ENCODE results near the gene HS3ST5.

The HS3ST5 gene

DNA sequence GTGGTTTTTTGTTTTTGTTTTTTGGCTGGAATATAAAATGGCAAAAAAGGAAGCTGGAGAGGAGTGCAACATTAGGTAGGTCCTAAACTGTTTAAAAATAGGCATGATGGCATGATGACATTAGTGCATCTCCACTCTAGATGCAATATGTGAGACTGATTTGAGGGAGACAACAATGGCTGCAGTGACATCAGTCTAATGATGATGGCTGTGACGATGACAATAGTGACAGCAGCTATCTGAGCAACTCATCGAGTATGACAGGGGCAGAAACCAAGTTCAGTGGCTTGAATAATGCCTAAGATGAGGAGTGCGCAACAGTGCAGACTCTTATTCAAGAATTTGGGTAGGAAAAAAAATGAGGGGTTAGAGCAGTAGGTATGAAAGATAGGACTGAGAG is 82.0 kb downstream of the HS3ST5 start:
- no peaks in the 10 kb centered on the region for H3K36me3 ChIP-seq
- no peaks in the 10 kb centered on the region for H3K9me3 ChIP-seq
- no peaks in the 10 kb centered on the region for H3K27me3 ChIP-seq
- TF ChIP-seq, protein P1, sequence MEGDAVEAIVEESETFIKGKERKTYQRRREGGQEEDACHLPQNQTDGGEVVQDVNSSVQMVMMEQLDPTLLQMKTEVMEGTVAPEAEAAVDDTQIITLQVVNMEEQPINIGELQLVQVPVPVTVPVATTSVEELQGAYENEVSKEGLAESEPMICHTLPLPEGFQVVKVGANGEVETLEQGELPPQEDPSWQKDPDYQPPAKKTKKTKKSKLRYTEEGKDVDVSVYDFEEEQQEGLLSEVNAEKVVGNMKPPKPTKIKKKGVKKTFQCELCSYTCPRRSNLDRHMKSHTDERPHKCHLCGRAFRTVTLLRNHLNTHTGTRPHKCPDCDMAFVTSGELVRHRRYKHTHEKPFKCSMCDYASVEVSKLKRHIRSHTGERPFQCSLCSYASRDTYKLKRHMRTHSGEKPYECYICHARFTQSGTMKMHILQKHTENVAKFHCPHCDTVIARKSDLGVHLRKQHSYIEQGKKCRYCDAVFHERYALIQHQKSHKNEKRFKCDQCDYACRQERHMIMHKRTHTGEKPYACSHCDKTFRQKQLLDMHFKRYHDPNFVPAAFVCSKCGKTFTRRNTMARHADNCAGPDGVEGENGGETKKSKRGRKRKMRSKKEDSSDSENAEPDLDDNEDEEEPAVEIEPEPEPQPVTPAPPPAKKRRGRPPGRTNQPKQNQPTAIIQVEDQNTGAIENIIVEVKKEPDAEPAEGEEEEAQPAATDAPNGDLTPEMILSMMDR (IDR thresholded peaks at IDR 0.05): no peak
- no peaks in the 10 kb centered on the region for H3K4me1 ChIP-seq (ENCODE audit: control insufficient read depth in 1 of 2, insufficient read depth in 1 of 2, low read depth in 1 of 2, low read length in 1 of 2)
- H3K4me3 ChIP-seq (ENCODE audit: low read depth in 1 of 2, low read length in 1 of 2): no peak overlapping the region
- no peak overlapping the region for H3K27ac ChIP-seq

DNA sequence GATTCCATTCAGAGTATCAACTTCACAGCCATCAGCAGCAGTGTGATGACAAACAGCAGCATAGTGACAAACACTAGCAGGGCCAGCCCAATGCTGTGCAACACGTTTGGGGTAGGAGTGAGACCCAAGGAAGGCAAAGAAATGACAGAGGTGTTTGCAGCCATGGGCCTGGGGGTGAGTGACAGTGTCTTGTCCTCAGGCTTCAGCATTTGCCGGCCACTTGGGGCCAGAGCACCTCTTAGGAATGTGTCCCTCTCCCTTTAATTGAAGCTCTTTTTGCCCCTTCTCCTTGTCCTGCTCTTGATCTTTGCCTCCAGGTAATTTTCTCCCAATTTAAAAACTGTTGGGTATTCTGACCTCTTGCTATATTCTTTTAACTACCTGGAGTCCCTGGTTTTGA is 84.4 kb downstream of the HS3ST5 start:
- Histone ChIP-seq H3K4me3 (ENCODE audit: low read depth in 1 of 2, low read length in 1 of 2) (no peak overlapping the region), H3K27ac (no peak overlapping the region), H3K36me3 (no peaks in the 10 kb centered on the region), H3K9me3 (no peaks in the 10 kb centered on the region), H3K4me1 (ENCODE audit: control insufficient read depth in 1 of 2, insufficient read depth in 1 of 2, low read depth in 1 of 2, low read length in 1 of 2) (no peaks in the 10 kb centered on the region), H3K27me3 (no peaks in the 10 kb centered on the region)
- TF ChIP-seq, protein P1 (IDR thresholded peaks at IDR 0.05): no peak

DNA sequence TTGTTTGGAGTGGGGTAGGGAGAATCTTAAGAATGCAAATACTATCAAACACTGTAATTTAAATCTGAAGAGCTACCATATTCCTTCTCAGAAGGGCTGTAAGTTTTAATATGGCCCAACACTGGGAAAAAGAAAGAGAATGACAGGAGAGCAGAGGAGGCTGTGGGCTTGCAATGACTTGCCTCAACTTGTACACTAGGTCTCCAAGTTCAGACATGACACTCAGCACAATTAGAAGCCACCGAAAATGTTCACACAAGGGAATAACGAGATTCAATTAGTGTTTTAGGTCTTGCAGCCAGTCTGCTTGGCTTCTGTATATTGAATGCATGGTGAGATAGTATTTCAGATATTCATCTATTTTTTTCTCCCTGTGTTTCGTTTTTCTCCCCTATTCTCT is 89.4 kb downstream of the HS3ST5 start:
- Histone ChIP-seq H3K27ac (no peak overlapping the region), H3K4me3 (ENCODE audit: low read depth in 1 of 2, low read length in 1 of 2) (no peak overlapping the region), H3K27me3 (no peaks in the 10 kb centered on the region), H3K36me3 (no peaks in the 10 kb centered on the region), H3K9me3 (no peaks in the 10 kb centered on the region), H3K4me1 (ENCODE audit: control insufficient read depth in 1 of 2, insufficient read depth in 1 of 2, low read depth in 1 of 2, low read length in 1 of 2) (no peaks in the 10 kb centered on the region)
- TF ChIP-seq, protein P1 (IDR thresholded peaks at IDR 0.05): no peak

DNA sequence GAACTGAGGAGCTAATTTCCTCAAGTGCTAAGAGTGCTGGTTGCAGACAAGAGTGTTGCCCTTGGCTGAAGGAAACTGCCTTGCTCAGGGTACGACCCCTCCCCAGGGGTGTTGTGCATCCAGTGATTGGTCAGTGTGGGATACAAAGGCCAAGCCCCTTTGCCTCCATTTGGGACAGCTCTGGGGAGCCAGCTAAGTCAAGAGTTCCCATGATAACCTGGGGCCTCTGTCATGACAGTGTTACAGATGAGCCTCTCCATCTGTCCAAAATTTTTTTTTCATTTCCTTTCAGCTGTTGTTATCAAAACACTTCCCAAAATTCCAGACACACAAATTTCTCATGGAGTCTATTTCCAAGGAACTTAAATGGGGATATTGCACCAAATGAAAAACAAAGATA is 93.3 kb downstream of the HS3ST5 start:
- TF ChIP-seq, protein P1 (IDR thresholded peaks at IDR 0.05): no peak
- H3K36me3 ChIP-seq: no peaks in the 10 kb centered on the region
- H3K9me3 ChIP-seq: no peaks in the 10 kb centered on the region
- no peak overlapping the region for H3K4me3 ChIP-seq (ENCODE audit: low read depth in 1 of 2, low read length in 1 of 2)
- no peaks in the 10 kb centered on the region for H3K4me1 ChIP-seq (ENCODE audit: control insufficient read depth in 1 of 2, insufficient read depth in 1 of 2, low read depth in 1 of 2, low read length in 1 of 2)
- no peaks in the 10 kb centered on the region for H3K27me3 ChIP-seq
- H3K27ac ChIP-seq: no peak overlapping the region

DNA sequence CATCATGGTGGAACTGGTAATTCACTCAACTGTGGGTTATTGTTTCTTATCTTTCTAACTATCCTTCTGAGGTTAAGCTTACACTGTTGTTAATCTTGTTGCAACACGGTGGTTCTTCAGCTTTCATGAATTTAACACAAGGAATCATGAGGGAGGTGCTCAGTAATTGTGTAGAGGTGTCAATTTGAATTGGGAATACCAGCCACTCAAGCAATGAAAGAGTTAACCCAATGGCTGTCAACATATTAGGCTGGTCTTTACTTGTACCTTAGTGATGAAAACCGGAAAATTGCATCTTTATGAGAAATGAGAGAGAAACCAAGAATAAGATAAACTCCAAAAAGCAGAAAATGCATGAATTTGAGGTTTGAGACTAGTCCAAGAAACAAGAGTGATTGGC is 95.7 kb downstream of the HS3ST5 start:
- H3K9me3 ChIP-seq: no peaks in the 10 kb centered on the region
- H3K27me3 ChIP-seq: no peaks in the 10 kb centered on the region
- H3K36me3 ChIP-seq: no peaks in the 10 kb centered on the region
- no peak overlapping the region for H3K27ac ChIP-seq
- no peak overlapping the region for H3K4me3 ChIP-seq (ENCODE audit: low read depth in 1 of 2, low read length in 1 of 2)
- TF ChIP-seq, protein P1 (IDR thresholded peaks at IDR 0.05): no peak
- no peaks in the 10 kb centered on the region for H3K4me1 ChIP-seq (ENCODE audit: control insufficient read depth in 1 of 2, insufficient read depth in 1 of 2, low read depth in 1 of 2, low read length in 1 of 2)

DNA sequence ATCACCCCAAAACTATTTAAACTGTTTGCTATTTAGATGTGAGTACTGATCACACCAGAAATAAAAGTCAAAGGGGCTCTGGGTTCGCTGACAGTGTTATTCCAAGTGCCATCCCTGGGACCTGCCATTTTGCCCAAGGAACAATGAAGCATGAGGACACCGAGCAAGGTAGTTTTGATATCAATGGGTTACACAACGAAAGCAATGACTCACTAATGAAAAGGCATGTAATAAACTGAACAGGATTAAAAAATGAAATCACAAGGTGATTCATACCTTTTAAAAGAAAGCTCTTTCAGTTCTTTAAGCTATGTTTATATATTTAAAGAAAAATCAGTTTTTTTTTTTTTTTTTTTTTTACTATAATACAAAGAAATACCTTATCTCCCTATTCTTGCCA is 102.0 kb downstream of the HS3ST5 start:
- no peak overlapping the region for H3K27ac ChIP-seq
- no peaks in the 10 kb centered on the region for H3K9me3 ChIP-seq
- no peak overlapping the region for H3K4me3 ChIP-seq (ENCODE audit: low read depth in 1 of 2, low read length in 1 of 2)
- no peaks in the 10 kb centered on the region for H3K4me1 ChIP-seq (ENCODE audit: control insufficient read depth in 1 of 2, insufficient read depth in 1 of 2, low read depth in 1 of 2, low read length in 1 of 2)
- H3K27me3 ChIP-seq: no peaks in the 10 kb centered on the region
- TF ChIP-seq, protein P1 (IDR thresholded peaks at IDR 0.05): no peak
- H3K36me3 ChIP-seq: no peaks in the 10 kb centered on the region
